HEK293T (cell line): ENCODE measurements around the gene KIAA1755.

Experiments used
- ARNT ChIP-seq: fragments of 450-650 bp; IDR thresholded peaks from 2 replicates; pipeline ENCODE4 v1.6.1; 2017; ENCODE audit warnings: mild to moderate bottlenecking
- BHLHE40 ChIP-seq: fragments of 450-650 bp; IDR thresholded peaks from 2 replicates; pipeline ENCODE4 v1.6.1; 2016; ENCODE audit warnings: mild to moderate bottlenecking, moderate library complexity, borderline replicate concordance
- ELF4 ChIP-seq: fragments of 450-650 bp; IDR thresholded peaks from 2 replicates; pipeline ENCODE4 v1.6.1; 2017; ENCODE audit warnings: antibody characterized with exemption
- FOXA1 ChIP-seq: fragments of 450-650 bp; IDR thresholded peaks from 2 replicates; pipeline ENCODE4 v1.6.1; 2016; ENCODE audit warnings: mild to moderate bottlenecking
- FOXK2 ChIP-seq: fragments of 450-650 bp; IDR thresholded peaks from 2 replicates; pipeline ENCODE4 v1.6.1; 2016; ENCODE audit warnings: mild to moderate bottlenecking
- FOXM1 ChIP-seq: fragments of 450-650 bp; IDR thresholded peaks from 2 replicates; pipeline ENCODE4 v1.6.1; 2017; ENCODE audit warnings: mild to moderate bottlenecking, borderline replicate concordance
- HDGF ChIP-seq: fragments of 450-650 bp; IDR thresholded peaks from 2 replicates; pipeline ENCODE4 v1.6.1; 2017; ENCODE audit warnings: antibody characterized with exemption, borderline replicate concordance
- L3MBTL2 ChIP-seq: fragments of 450-650 bp; conservative IDR thresholded peaks from 2 replicates; pipeline ENCODE4 v1.6.1; 2016; ENCODE audit warnings: mild to moderate bottlenecking
- LEF1 ChIP-seq: fragments of 450-650 bp; IDR thresholded peaks from 2 replicates; pipeline ENCODE4 v1.6.1; 2017; ENCODE audit warnings: mild to moderate bottlenecking, borderline replicate concordance
- NFRKB ChIP-seq: fragments of 450-650 bp; IDR thresholded peaks from 2 replicates; pipeline ENCODE4 v1.6.1; 2016; ENCODE audit warnings: mild to moderate bottlenecking, moderate library complexity
- PKNOX1 ChIP-seq: fragments of 450-650 bp; IDR thresholded peaks from 2 replicates; pipeline ENCODE4 v1.6.1; 2016
- SP1 ChIP-seq: fragments of 450-650 bp; IDR thresholded peaks from 2 replicates; pipeline ENCODE4 v1.6.1; 2017
- SUZ12 ChIP-seq: fragments of 450-650 bp; IDR thresholded peaks from 2 replicates; pipeline ENCODE4 v1.6.1; 2016; ENCODE audit warnings: mild to moderate bottlenecking
- TARDBP ChIP-seq: fragments of 450-650 bp; IDR thresholded peaks from 2 replicates; pipeline ENCODE4 v1.6.1; 2016

- TF ChIP-seq FOXK2 (no peak), SP1 (no peak), TARDBP (no peak), SUZ12 (no peak), LEF1 (no peak), FOXM1 (no peak), BHLHE40 (no peak), ARNT (no peak), NFRKB (no peak), ELF4 (no peak), FOXA1 (no peak), HDGF (no peak), L3MBTL2 (no peak), PKNOX1 (0 out of 2 replicates have a peak, but pooled peaks have one; percentile 31)
Observed at GRCh38 chr20:38308047-38308438, 47.5 kb upstream of the KIAA1755 start.
